ENCODE data around the gene CTU1.

Gene CTU1

DNA sequence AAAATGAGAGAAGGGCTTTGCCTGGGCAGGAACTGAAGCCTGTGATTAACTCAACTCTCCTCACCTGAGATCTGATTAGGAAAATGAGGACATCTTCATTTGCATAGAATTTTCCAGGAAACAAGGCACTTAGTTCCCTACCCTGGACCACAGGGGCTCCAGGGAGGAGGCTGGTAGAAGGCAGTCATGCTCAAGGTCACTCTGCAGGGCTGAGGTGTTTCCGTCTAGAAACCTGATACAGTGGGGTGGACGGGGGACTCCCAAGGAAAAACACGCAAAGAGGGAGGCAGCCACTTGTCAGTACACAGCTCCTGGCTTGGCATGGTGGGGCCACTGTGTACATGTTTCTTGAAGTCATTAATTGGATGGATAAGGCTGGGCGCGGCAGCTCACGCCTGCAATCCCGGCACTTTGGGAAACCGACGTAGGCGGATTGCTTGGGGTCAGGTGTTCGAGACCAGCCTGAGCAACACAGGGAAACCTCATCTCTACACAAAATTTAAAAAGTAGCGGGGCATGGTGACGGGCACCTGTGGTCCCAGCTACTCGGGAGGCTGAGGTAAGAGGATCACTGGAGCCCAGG is 31.5 kb downstream of the CTU1 start:
- Histone ChIP-seq H3K4me3 (ENCODE audit: low read depth, low read length) (no peak overlapping the region), H3K36me3 (ENCODE audit: control insufficient read depth in 2 of 2, insufficient read depth in 1 of 2, low read length in 2 of 2) (no peaks in the 10 kb centered on the region), H3K9me3 (ENCODE audit: control insufficient read depth, insufficient read depth, low read depth, low read length) (no peaks in the 10 kb centered on the region; the same call in 1 of the 2 replicates), H3K4me1 (ENCODE audit: control insufficient read depth, insufficient read depth, low read length) (no peaks in the 10 kb centered on the region), H3K27ac (ENCODE audit: extremely low read depth, low read depth, low read length) (no peak overlapping the region)
- no peak for TF ChIP-seq ZNF707 (tag by site-specific recombination; IDR thresholded peaks at IDR 0.05)
- no peak for TF ChIP-seq ZNF37A (tag by site-specific recombination; IDR thresholded peaks at IDR 0.05)
- TF ChIP-seq, protein P1, sequence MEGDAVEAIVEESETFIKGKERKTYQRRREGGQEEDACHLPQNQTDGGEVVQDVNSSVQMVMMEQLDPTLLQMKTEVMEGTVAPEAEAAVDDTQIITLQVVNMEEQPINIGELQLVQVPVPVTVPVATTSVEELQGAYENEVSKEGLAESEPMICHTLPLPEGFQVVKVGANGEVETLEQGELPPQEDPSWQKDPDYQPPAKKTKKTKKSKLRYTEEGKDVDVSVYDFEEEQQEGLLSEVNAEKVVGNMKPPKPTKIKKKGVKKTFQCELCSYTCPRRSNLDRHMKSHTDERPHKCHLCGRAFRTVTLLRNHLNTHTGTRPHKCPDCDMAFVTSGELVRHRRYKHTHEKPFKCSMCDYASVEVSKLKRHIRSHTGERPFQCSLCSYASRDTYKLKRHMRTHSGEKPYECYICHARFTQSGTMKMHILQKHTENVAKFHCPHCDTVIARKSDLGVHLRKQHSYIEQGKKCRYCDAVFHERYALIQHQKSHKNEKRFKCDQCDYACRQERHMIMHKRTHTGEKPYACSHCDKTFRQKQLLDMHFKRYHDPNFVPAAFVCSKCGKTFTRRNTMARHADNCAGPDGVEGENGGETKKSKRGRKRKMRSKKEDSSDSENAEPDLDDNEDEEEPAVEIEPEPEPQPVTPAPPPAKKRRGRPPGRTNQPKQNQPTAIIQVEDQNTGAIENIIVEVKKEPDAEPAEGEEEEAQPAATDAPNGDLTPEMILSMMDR (tag by site-specific recombination; IDR thresholded peaks at IDR 0.05) = no peak
- no peak for TF ChIP-seq GLI2 (tag by site-specific recombination; IDR thresholded peaks at IDR 0.05; ENCODE audit: borderline replicate concordance, low read depth)
- no peak for TF ChIP-seq ZNF114 (tag by site-specific recombination; IDR thresholded peaks at IDR 0.05)
- TF ChIP-seq ZNF214 (tag by site-specific recombination; IDR thresholded peaks at IDR 0.05; ENCODE audit: borderline replicate concordance) = no peak
- TF ChIP-seq ZNF341 (tag by site-specific recombination; IDR thresholded peaks at IDR 0.05; ENCODE audit: low read depth) = no peak
- no peak for TF ChIP-seq ZNF24 (tag by site-specific recombination; IDR thresholded peaks at IDR 0.05)
- no peak for TF ChIP-seq ZNF776 (tag by site-specific recombination; IDR thresholded peaks at IDR 0.05; ENCODE audit: borderline replicate concordance)
- no peak for TF ChIP-seq BCL11A (tag by site-specific recombination; IDR thresholded peaks at IDR 0.05; ENCODE audit: low read depth)
- TF ChIP-seq ZNF112 (tag by site-specific recombination; IDR thresholded peaks at IDR 0.05) = no peak
- TF ChIP-seq TCF7L2 (IDR thresholded peaks at IDR 0.05; ENCODE audit: borderline replicate concordance, low read depth, low read length) = no peak
- POLR2A ChIA-PET = no interaction called here
- CTCF ChIA-PET = no interaction called here

DNA sequence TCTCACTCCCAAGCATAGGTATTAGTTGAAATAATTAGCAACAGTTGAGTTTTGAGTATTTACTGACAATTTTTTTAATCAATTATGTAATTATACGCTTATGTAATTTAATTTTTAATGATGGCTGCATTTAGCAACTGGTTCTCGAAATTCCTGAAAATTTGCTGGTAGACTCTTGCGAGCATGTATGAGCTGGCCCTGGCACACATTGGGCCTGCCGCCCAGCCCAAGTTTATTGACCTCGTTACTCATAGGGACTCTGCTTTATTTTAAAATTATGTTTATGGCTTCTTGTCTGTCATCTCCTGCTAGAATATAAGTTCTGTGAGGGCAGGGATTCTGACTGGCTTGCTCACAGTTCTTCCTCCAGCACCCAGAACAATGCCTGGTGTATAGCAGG is 32.2 kb downstream of the CTU1 start:
- Histone ChIP-seq H3K9me3 (ENCODE audit: control insufficient read depth, insufficient read depth, low read depth, low read length) (no peaks in the 10 kb centered on the region; the same call in 1 of the 2 replicates), H3K27ac (ENCODE audit: extremely low read depth, low read depth, low read length) (no peak overlapping the region), H3K4me1 (ENCODE audit: control insufficient read depth, insufficient read depth, low read length) (no peaks in the 10 kb centered on the region), H3K36me3 (ENCODE audit: control insufficient read depth in 2 of 2, insufficient read depth in 1 of 2, low read length in 2 of 2) (no peaks in the 10 kb centered on the region), H3K4me3 (ENCODE audit: low read depth, low read length) (no peak overlapping the region)
- CTCF ChIA-PET = no interaction called here
- POLR2A ChIA-PET = no interaction called here
- TF ChIP-seq ZNF501 (tag by site-specific recombination; IDR thresholded peaks at IDR 0.05) = no peak
- no peak for TF ChIP-seq ZNF624 (tag by site-specific recombination; IDR thresholded peaks at IDR 0.05)
- no peak for TF ChIP-seq ZNF16 (tag by site-specific recombination; IDR thresholded peaks at IDR 0.05; ENCODE audit: low read depth)
- TF ChIP-seq KLF7 (tag by site-specific recombination; IDR thresholded peaks at IDR 0.05; ENCODE audit: borderline replicate concordance) = no peak
- TF ChIP-seq ZNF791 (tag by site-specific recombination; IDR thresholded peaks at IDR 0.05) = no peak
- TF ChIP-seq, protein P2, sequence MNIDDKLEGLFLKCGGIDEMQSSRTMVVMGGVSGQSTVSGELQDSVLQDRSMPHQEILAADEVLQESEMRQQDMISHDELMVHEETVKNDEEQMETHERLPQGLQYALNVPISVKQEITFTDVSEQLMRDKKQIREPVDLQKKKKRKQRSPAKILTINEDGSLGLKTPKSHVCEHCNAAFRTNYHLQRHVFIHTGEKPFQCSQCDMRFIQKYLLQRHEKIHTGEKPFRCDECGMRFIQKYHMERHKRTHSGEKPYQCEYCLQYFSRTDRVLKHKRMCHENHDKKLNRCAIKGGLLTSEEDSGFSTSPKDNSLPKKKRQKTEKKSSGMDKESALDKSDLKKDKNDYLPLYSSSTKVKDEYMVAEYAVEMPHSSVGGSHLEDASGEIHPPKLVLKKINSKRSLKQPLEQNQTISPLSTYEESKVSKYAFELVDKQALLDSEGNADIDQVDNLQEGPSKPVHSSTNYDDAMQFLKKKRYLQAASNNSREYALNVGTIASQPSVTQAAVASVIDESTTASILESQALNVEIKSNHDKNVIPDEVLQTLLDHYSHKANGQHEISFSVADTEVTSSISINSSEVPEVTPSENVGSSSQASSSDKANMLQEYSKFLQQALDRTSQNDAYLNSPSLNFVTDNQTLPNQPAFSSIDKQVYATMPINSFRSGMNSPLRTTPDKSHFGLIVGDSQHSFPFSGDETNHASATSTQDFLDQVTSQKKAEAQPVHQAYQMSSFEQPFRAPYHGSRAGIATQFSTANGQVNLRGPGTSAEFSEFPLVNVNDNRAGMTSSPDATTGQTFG (tag by site-specific recombination; IDR thresholded peaks at IDR 0.05; ENCODE audit: borderline replicate concordance) = no peak
- TF ChIP-seq MEIS1 (CRISPR knock-in tag; IDR thresholded peaks at IDR 0.05; ENCODE audit: borderline replicate concordance) = no peak
- no peak for TF ChIP-seq KLF10 (tag by site-specific recombination; IDR thresholded peaks at IDR 0.05)
- TF ChIP-seq ZBTB8A (tag by site-specific recombination; IDR thresholded peaks at IDR 0.05) = no peak
- TF ChIP-seq, protein P3, sequence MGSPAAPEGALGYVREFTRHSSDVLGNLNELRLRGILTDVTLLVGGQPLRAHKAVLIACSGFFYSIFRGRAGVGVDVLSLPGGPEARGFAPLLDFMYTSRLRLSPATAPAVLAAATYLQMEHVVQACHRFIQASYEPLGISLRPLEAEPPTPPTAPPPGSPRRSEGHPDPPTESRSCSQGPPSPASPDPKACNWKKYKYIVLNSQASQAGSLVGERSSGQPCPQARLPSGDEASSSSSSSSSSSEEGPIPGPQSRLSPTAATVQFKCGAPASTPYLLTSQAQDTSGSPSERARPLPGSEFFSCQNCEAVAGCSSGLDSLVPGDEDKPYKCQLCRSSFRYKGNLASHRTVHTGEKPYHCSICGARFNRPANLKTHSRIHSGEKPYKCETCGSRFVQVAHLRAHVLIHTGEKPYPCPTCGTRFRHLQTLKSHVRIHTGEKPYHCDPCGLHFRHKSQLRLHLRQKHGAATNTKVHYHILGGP (tag by site-specific recombination; IDR thresholded peaks at IDR 0.05) = no peak
